Natural killer cell (primary cell): ENCODE results near the gene EHMT1. TPM values are rescaled to one million over a fixed set of nuclear protein-coding genes. Genes with fewer than 3 reads are reported as not detected.

ENCODE experiments used
- ATAC-seq, 3 donors: fragments of 150-1000 bp in 2 of 3; fragments of 200-7000 bp in 1 of 3; cut with Tn5 transposase; 1 replicate in 1 of 3; 2 replicates in 2 of 3; pipeline ENCODE4 v1.10.0; 2021; ENCODE audit warnings: mild to moderate bottlenecking in 2 of 3, moderate library complexity in 2 of 3
- DNase-seq, 2 donors: peaks; one replicate each; pipeline versions ENCODE4 v3.0.0 to v3.0.0-alpha.2; 2013 to 2021; ENCODE audit warnings: mixed read lengths in 1 of 2
- H3K27ac ChIP-seq: one replicate; pipeline ENCODE4 v1.5.1; 2013; ENCODE audit warnings: mild to moderate bottlenecking, low read length
- H3K27me3 ChIP-seq: one replicate; pipeline ENCODE4 v1.6.1; 2013; ENCODE audit warnings: low read length; ENCODE audit not compliant: control insufficient read depth, insufficient read depth
- H3K36me3 ChIP-seq: one replicate; pipeline ENCODE4 v1.6.1; 2013; ENCODE audit warnings: low read length; ENCODE audit not compliant: control insufficient read depth, insufficient read depth
- H3K4me1 ChIP-seq: one replicate; pipeline ENCODE4 v1.6.1; 2013; ENCODE audit warnings: low read length; ENCODE audit not compliant: control insufficient read depth, insufficient read depth
- H3K4me3 ChIP-seq: one replicate; pipeline ENCODE4 v1.5.1; 2013; ENCODE audit warnings: low read length
- H3K9me3 ChIP-seq: one replicate; pipeline ENCODE4 v1.6.1; 2013; ENCODE audit warnings: low read length; ENCODE audit not compliant: control insufficient read depth, insufficient read depth
- H3K27ac Mint-ChIP-seq, 2 donors: one replicate each; pipeline ENCODE4 v1.8.0; 2022; ENCODE audit warnings: mild to moderate bottlenecking in 2 of 2, mixed read lengths in 2 of 2, moderate library complexity in 1 of 2
- H3K27me3 Mint-ChIP-seq, 2 donors: one replicate each; pipeline ENCODE4 v1.8.0; 2022; ENCODE audit warnings: low read depth in 2 of 2, mixed read lengths in 2 of 2
- H3K36me3 Mint-ChIP-seq: one replicate; pipeline ENCODE4 v1.8.0; 2022; ENCODE audit warnings: mixed read lengths
- H3K4me1 Mint-ChIP-seq, 2 donors: one replicate each; pipeline ENCODE4 v1.8.0; 2022; ENCODE audit warnings: mixed read lengths in 2 of 2
- H3K4me3 Mint-ChIP-seq: one replicate; pipeline ENCODE4 v1.8.0; 2022; ENCODE audit warnings: mild to moderate bottlenecking, moderate library complexity, mixed read lengths
- H3K9me3 Mint-ChIP-seq, 2 donors: one replicate each; pipeline ENCODE4 v1.8.0; 2022; ENCODE audit warnings: mixed read lengths in 2 of 2
- CTCF ChIP-seq: fragments of 200-600 bp; IDR thresholded peaks from one replicate; pipeline ENCODE4 v1.8.0; 2022; ENCODE audit warnings: antibody characterized with exemption
- WGBS: methylation state at CpG from one replicate; pipeline ENCODE4 v1.1.7; 2013; ENCODE audit warnings: missing lambda C conversion rate; ENCODE audit not compliant: insufficient coverage; 5-methylcytosine and 5-hydroxymethylcytosine counted together
- intact Hi-C: fragments of 100-400 bp; cut with micrococcal nuclease; formaldehyde crosslinking; loops from one replicate; pipeline ENCODE4 v1.14.2; 2022
- total RNA-seq, 4 donors: library from RNA; stranded (reverse); fragments of 120-200 nt in 1 of 4; gene quantifications; one replicate each; pipeline versions ENCODE4 v1.2.3 to v1.2.4, GENCODE V29; 2013 to 2022

The EHMT1 gene
- total RNA-seq, 3 donors from 2014 or later (not counting 1 experiment from before 2014, with no cell fraction given) = 173 to 200 (median 176) TPM

GRCh38 chr9:137649553-137649952, 30.7 kb downstream of the EHMT1 start:
- no peak for TF ChIP-seq CTCF
- intact Hi-C loops = no loop called here
- no peaks in the 10 kb centered on the region for H3K36me3 Mint-ChIP-seq

DNA sequence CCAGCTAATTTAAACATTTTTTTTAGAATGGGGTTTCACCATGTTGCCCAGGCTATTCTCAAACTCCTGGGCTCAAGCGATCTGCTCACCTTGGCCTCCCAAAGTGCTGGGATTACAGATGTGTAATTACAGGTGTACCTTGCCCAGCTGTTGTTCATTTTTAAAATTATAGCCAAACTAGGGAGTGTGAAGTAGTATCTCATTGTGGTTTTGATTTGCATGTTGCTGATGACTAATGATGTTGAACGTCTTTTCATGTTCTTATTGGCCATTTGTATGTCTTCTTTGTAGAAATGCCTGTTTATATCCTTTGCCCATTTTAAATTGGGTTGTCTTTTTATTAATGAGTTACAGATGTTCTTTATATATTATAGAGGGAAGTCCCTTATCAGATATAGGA, 31.5 kb downstream of the EHMT1 start:
- Mint-ChIP-seq H3K9me3 (no peaks in the 10 kb centered on the region), H3K36me3 (no peaks in the 10 kb centered on the region), H3K4me1 (peaks cover 47 to 51% of the 10 kb centered on the region in 2 donors), H3K27me3 (no peaks in the 10 kb centered on the region), H3K4me3 (peak overlapping the region; percentile 37), H3K27ac (peak overlapping the region; percentile 85 to 91)
- H3K27me3 ChIP-seq = no peaks in the 10 kb centered on the region
- H3K27ac ChIP-seq = no peak overlapping the region
- peaks cover 28% of the 10 kb centered on the region for H3K36me3 ChIP-seq
- H3K4me1 ChIP-seq = peaks cover 27% of the 10 kb centered on the region
- H3K9me3 ChIP-seq = no peaks in the 10 kb centered on the region
- ATAC-seq (peak in 1 of 3 donors; percentile 46), DNase-seq (no peak)
- WGBS = 62% methylated on average over 2 of the region's 2 CpGs
- intact Hi-C loops = no loop called here
- no peak for TF ChIP-seq CTCF
- no peak overlapping the region for H3K4me3 ChIP-seq

More at GRCh38 chr9:137649553-137649952, 30.7 kb downstream of the EHMT1 start:
- H3K4me3 Mint-ChIP-seq = peak overlapping the region; percentile 62
- DNase-seq = no peak
- peak overlapping the region; percentile 85 to 91 for H3K27ac Mint-ChIP-seq
- WGBS = 81% methylated on average over 9 of the region's 9 CpGs
- no peaks in the 10 kb centered on the region for H3K9me3 ChIP-seq
- peaks cover 26% of the 10 kb centered on the region for H3K36me3 ChIP-seq
- peaks cover 27% of the 10 kb centered on the region for H3K4me1 ChIP-seq
- peaks cover 47 to 51% of the 10 kb centered on the region in 2 donors for H3K4me1 Mint-ChIP-seq
- no peak overlapping the region for H3K4me3 ChIP-seq
- no peak overlapping the region for H3K27ac ChIP-seq
- H3K27me3 Mint-ChIP-seq = no peaks in the 10 kb centered on the region
- no peaks in the 10 kb centered on the region for H3K9me3 Mint-ChIP-seq
- H3K27me3 ChIP-seq = no peaks in the 10 kb centered on the region
- ATAC-seq = no peak

DNA sequence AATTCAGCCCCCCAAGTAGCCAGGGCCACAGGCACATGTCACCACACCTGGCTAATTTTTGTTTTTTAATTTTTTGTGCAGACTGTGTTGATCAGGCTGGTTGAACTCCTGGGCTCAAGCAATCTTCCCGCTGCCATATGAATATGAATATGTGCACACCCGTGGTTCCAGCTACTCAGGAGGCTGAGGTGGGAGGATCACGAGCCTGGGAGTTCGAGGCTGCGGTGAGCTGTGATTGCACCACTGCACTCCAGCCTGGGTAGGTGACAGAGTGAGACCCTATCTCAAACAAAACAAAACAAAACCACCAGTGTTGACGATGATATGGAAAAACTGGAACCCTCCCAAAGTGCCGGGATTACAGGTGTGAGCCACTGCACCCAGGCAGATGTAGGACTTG, 32.0 kb downstream of the EHMT1 start:
- ATAC-seq (no peak), DNase-seq (no peak)
- peaks cover 47 to 51% of the 10 kb centered on the region in 2 donors for H3K4me1 Mint-ChIP-seq
- Histone ChIP-seq H3K27ac (no peak overlapping the region), H3K4me1 (peaks cover 27% of the 10 kb centered on the region), H3K9me3 (no peaks in the 10 kb centered on the region), H3K27me3 (no peaks in the 10 kb centered on the region), H3K36me3 (peaks cover 29% of the 10 kb centered on the region), H3K4me3 (no peak overlapping the region)
- peak overlapping the region; percentile 85 to 91 for H3K27ac Mint-ChIP-seq
- TF ChIP-seq CTCF = no peak
- 94% methylated on average over 7 of the region's 7 CpGs for WGBS
- no peaks in the 10 kb centered on the region for H3K27me3 Mint-ChIP-seq
- intact Hi-C loops = no loop called here
- no peaks in the 10 kb centered on the region for H3K9me3 Mint-ChIP-seq
- H3K4me3 Mint-ChIP-seq = no peak overlapping the region
- no peaks in the 10 kb centered on the region for H3K36me3 Mint-ChIP-seq

- peak overlapping the region in 1 of 2 donors; percentile 18 for H3K27ac Mint-ChIP-seq
These were observed 37.6 kb downstream of the EHMT1 start for GRCh38 chr9:137656416-137656815.

More at GRCh38 chr9:137656416-137656815, 37.6 kb downstream of the EHMT1 start:
- no peaks in the 10 kb centered on the region for H3K27me3 Mint-ChIP-seq
- no peak overlapping the region for H3K4me3 Mint-ChIP-seq
- Histone ChIP-seq H3K4me3 (no peak overlapping the region), H3K9me3 (no peaks in the 10 kb centered on the region), H3K36me3 (peaks cover 29% of the 10 kb centered on the region), H3K27ac (no peak overlapping the region), H3K4me1 (peaks cover 9% of the 10 kb centered on the region), H3K27me3 (no peaks in the 10 kb centered on the region)
- DNase-seq (no peak), ATAC-seq (no peak)
- no peaks in the 10 kb centered on the region for H3K9me3 Mint-ChIP-seq
- intact Hi-C loops = no loop called here
- 98% methylated on average over 6 of the region's 6 CpGs for WGBS
- H3K4me1 Mint-ChIP-seq = peaks cover 36 to 39% of the 10 kb centered on the region in 2 donors
- no peak for TF ChIP-seq CTCF
- H3K36me3 Mint-ChIP-seq = no peaks in the 10 kb centered on the region
